ENCODE results near the gene SNAPC3.

GRCh38 chr9:15480028-15480427 lies 57.4 kb downstream of the SNAPC3 start:
- TF ChIP-seq TAF1 (IDR thresholded peaks at IDR 0.05; ENCODE audit: low read depth): no peak
- TF ChIP-seq, protein P1, sequence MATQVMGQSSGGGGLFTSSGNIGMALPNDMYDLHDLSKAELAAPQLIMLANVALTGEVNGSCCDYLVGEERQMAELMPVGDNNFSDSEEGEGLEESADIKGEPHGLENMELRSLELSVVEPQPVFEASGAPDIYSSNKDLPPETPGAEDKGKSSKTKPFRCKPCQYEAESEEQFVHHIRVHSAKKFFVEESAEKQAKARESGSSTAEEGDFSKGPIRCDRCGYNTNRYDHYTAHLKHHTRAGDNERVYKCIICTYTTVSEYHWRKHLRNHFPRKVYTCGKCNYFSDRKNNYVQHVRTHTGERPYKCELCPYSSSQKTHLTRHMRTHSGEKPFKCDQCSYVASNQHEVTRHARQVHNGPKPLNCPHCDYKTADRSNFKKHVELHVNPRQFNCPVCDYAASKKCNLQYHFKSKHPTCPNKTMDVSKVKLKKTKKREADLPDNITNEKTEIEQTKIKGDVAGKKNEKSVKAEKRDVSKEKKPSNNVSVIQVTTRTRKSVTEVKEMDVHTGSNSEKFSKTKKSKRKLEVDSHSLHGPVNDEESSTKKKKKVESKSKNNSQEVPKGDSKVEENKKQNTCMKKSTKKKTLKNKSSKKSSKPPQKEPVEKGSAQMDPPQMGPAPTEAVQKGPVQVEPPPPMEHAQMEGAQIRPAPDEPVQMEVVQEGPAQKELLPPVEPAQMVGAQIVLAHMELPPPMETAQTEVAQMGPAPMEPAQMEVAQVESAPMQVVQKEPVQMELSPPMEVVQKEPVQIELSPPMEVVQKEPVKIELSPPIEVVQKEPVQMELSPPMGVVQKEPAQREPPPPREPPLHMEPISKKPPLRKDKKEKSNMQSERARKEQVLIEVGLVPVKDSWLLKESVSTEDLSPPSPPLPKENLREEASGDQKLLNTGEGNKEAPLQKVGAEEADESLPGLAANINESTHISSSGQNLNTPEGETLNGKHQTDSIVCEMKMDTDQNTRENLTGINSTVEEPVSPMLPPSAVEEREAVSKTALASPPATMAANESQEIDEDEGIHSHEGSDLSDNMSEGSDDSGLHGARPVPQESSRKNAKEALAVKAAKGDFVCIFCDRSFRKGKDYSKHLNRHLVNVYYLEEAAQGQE (IDR thresholded peaks at IDR 0.05; ENCODE audit: low read depth): no peak
- no peak for TF ChIP-seq USF1 (IDR thresholded peaks at IDR 0.05)
- TF ChIP-seq TEAD4 (IDR thresholded peaks at IDR 0.05): no peak
- no peak for TF ChIP-seq EP300 (IDR thresholded peaks at IDR 0.05; ENCODE audit: borderline replicate concordance)
- TF ChIP-seq CEBPB (IDR thresholded peaks at IDR 0.05): no peak
- no peak for TF ChIP-seq CREB1 (IDR thresholded peaks at IDR 0.05; ENCODE audit: low read depth)
- no peak for TF ChIP-seq NFIC (IDR thresholded peaks at IDR 0.05)
- TF ChIP-seq MAX (IDR thresholded peaks at IDR 0.05): no peak
- TF ChIP-seq ZBTB7A (IDR thresholded peaks at IDR 0.05; ENCODE audit: low read depth): no peak
- no peak for TF ChIP-seq YY1 (IDR thresholded peaks at IDR 0.05; ENCODE audit: low read depth)
- TF ChIP-seq TCF12 (IDR thresholded peaks at IDR 0.05; ENCODE audit: low read depth): no peak

Data from Ishikawa (cell line).